CD4-positive, alpha-beta T cell treated with Interleukin-17A for 4 hours (primary cell): ENCODE results near the gene ADAMTS14.

Source experiments
- DNase-seq: peaks from one replicate; pipeline ENCODE4 v3.0.0-alpha.2; 2020; ENCODE audit warnings: mixed read lengths

ADAMTS14 gene

DNA sequence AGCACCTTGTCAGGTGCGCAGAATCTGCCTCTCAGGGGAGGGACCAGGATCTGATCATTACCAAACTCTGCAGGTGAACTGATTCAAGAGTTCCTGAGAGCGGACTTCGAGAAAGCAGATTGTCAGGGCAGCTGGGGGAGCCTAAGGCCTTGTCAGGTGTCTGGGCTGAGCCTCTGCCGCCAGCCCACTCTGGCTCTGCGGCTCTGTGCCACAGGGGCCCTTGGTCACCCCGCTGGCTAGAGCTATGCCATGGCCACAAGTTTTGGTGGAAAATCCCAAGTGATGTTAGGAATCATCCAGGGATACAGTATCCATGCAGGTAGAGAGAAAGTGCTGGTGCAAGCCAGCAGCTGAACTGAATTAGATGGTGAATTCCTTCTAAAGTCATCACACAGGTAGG is 4.2 kb downstream of the ADAMTS14 start:
- no peak for DNase-seq

DNA sequence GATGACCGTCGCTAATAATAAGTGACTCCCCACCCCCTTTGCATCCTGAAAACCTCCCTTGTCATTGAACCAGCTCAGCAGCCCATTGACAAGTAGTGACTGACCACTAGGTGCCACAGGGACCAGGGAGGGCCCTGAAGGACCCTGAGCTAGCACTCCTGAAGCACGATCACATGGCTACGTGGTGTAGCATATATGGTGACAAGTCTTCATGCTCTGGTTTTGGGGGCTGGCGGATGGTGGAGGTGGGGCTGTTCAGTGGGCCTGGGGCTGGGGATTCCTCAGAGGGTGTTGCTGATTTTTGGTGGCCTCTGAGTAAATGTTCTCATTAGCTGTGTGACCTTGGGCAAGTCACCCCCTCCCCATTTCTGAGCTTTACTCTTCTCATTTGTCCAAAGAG is 4.7 kb downstream of the ADAMTS14 start:
- no peak for DNase-seq

DNA sequence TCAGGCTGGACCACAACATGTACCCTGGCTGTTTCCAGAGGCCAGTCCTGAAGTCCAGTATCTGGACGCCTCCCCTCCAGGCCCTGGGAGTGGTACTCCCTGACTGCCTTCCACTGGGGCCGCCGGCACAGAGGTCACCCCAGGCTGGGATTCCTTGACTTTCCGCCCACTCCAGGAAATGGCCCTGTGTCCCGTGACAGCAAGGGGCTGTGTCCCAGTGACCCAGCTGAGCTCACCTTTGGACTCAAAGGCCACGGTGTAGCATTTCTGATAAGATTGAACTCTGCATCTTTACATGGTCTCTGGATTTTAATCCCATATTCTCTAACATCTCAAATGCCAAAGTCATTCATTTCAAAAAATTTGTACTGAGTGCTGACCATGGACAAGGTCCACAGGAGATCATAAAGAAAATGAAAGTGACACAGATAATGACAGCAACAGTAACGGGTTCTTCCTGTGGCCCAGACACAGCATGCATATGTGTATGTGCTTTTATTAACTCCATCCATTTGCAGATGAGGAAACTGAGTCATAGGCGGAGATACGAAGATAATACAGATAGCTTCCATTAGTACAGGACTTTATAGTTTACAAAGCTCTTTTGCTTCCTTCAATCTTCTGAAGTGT is 5.4 kb downstream of the ADAMTS14 start:
- no peak for DNase-seq

DNA sequence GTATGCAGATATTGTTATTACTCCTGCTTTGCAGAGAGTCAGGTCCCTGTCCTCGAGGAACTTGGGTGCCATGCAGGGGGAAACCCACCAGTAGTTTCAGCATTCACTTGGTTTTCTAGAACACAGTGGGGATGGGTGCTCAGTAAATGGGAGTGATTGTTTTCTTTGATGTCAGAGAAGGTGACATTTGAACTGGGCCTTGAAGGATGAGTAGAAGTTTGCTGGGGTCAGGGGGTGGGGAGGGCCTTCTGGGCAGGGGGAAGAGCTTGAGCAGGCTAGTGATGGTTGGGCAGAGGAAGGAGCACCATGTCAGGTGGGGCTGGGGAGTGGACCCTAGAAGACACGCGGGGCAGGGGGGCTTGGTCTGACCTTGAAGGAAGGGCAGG is 5.9 kb downstream of the ADAMTS14 start:
- DNase-seq = no peak

DNA sequence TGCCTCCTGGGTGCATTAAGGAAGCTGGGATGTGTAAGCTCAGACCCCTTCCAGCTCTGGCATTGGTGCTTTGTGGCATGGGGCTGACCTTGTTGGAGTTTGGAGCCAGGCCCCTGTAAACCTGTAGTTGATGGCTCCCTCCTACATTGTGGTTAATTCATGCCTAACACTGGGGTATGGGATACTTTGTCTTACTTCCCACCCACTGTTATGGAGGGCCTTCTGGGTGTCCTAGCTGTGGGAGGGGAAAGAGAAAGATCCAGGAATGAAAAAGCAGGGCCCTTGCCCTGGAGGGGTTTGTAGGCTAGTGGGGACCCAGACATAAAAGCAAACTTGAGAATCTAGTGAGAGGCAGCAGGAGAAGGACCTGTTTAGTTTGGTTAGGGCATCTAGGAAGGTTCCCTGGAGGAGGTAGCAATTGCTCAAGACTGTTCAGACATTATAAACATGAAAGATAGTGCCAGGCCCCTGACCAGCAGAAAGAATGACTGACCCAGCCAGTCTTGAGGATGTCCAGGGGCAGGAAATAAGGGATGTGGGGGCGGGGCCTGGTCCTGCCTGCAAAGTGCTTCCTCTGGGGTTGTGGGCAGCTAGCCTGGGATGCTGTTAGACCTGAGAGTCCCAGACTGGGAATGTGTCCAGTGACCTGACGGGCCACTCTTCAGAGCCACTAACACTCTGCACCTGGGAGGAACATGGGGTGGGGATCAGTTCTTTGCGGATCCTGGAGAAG is 6.6 kb downstream of the ADAMTS14 start:
- no peak for DNase-seq

DNA sequence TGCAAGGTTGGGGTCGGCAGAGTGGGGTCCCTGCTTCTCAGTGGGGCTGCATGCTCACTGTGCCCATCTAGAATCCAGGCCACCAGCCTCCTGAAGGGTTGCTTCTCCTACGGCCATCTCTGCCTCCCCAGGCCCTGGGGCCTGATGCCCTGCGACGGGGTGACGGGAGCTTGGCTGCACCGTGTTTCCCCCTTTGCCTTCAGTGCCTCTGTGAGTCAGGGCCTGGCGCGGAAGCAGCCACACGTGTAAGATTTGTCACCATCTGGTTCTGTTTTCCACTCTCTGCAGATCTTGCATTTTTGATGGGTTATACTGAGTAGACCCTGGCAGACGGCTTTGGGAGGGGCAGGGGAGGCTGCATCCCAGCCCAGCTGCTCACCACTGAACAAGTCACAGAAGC is 7.2 kb downstream of the ADAMTS14 start:
- no peak for DNase-seq

DNA sequence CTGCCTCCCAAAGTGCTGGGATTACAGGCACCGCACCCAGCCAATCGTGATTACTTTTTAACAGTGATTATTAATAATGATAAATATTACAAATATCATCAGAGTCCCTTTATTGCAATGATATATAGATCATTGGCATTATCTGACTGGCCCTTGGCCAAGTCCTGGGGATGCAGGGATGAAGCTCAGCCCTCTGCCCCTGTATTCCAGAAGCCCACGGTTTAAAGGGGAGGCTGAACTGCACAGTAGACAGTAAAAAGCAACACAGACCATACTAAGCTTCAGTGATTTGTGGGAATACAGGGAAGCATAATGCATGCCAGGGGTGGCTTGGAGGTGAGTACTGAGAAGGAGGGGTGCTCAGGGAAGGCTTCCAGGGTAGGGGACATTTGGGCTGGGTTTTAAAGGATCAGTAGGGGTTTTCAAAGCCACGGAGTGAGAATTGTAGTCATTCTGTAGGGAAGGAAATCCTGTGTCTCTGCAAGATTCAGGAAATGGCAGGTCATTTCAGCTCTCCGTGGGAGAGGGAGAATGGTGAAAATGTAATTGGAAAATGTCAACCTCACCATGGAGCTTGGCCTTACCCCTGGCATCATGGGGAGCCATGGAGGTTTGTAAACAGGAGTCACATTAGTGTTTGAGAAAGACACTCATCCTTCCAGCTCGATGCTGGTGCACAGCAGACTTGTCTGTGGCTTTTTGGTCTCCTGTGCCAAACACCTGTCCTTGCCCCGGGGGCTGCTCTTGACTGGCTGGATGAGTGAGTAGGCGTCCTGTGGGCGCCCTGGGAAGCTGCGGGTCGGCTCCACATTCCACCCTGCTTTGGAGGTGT is 8.8 kb downstream of the ADAMTS14 start:
- DNase-seq = no peak

DNA sequence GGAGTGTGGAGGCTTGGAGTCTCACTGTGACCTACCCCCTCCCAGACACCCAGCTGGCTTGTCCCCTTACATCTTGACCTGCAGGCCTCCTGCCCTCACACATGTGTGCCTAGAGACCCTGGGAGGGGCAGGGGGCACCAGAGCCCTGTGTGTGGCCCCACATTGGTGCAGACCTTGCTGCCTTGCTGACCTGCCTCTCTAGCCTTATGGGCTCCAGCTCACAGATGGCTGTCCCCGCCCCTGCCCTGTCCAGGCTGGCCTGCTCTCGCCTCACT is 9.4 kb downstream of the ADAMTS14 start:
- DNase-seq = no peak

DNA sequence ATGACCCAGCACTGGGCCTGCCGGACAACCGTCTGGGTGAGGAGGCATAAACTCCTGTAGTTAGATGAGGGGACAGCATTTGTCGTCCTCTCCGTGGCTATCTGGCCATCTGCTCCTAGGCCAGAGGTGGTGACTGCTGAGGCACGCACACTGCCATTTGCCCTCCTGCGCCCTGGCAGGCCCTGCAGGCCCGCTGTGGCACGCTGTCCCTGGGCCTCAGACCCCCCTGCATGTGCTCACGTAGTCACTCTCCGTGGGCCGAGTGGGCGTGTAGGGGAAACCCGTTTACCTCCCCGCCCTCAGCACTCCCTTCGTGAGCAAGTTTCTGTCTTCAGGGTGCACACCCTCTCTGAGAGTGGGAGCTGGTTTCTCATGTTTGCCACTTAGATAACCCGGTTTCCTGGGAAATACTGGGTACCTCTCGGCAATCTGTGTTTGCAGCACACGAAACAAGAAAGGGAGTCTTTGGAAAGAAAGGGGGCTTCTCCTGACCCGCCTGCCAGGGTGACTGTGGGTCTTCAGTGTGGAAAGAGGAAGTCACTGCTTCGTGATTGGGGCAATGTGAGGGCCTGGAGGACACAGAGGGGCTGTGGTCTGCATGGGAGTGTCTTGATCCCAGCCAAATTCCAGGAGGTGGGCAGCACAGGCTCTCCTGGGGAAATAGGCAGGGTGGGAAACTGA is 10.8 kb downstream of the ADAMTS14 start:
- no peak for DNase-seq

DNA sequence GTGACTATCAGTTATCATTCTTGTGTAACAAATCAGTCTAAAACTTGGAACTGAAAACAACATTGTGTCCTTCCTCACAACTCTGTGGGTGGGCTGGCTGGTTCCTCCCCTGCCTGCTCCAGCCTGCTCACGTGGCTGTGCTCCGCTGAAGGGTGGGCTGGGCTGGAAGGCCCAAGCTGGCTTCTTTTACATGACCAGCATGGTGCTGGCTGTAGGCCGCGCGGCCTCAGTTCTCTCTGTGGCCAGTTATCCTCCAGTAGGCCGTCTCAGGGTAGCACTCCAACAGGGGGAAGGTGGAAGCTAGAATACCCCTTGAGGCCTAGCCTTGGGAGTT is 11.3 kb downstream of the ADAMTS14 start:
- no peak for DNase-seq

DNA sequence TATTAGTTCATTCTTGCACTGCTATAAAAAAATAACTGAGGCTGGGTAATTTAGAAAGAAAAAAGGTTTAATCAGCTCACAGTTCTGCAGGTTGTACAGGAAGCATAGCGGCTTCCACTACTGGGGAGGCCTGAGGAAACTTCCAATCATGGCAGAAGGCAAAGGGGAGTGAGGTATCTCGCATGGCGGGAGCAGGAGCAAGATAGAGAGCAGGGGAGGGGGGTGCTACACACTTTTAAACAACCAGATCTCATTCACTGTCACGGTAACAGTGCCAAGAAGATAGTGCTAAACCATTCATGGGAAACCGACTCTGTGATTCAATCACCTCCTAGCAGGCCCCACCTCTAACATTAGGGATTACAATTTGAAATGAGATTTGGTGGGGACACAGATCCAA is 11.6 kb downstream of the ADAMTS14 start:
- no peak for DNase-seq

DNA sequence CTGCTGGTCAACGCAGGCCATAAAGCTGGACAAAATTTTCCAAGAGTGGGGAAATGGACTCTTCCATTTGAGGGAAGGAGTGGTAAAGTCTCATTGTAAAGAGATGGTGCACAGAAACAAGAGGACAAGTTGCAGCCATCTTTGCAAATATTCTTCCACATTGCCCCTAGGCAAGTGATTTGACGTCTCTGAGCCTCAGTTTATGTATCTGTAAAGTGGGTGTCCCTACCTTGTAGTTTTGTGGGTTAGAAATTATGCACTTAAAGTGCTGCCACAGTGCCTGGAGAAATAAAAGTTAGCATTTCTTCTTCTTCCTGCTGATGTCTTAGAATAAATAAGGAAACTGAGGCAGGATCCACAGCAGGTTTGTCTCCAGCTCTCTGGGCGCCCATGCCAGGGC is 12.1 kb downstream of the ADAMTS14 start:
- DNase-seq = no peak

DNA sequence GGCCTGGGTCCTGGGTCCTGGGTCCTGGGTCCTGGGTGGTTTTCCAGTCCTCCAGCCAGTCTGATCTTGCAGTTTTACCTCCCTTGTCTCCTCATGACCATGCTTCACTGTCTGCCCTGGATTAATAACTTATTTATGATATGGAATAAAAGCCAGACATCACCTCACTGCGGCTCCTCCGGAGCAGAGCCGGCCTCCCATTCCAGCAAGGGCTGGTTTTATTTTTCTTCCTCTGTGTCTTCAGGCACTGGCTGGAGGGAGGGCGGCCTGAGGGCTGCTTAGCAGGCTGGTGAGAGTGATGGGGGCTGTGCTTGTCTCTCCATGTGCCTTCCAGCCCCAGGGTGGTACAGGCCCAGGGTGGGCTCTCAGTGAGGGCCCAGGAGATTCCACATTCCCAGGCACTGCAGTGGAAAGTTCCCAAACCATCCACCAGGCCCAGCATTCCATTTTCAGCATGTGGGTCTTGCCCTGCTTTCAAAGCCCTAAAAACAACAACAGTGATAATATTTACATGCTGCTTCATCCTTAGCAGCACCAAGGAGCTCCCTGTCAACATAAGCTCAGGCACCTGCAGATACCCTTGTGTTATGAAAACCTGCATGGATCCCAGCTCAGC is 12.6 kb downstream of the ADAMTS14 start:
- no peak for DNase-seq

DNA sequence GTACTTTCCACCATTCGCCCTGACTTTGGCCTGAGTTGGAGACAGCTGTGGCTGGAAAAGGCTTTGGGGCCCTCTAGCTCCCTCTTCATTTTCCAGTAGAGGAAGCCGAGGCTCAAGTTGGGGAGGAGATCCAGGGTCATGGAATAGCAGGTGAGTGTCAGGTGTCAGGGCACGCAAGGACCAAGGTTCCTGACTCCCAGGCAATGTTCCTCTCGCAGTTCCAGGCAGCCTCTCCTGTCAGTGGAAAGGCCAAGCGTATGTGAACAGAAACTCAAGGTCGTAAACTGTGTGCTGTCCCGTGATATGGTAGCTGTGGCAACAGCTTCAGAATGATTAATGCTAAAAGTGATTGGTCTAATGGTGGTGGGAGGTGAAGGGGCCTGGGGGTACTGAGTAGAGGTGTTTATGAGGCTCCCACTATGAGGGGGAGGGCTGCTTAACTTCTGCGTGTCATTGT is 13.2 kb downstream of the ADAMTS14 start:
- DNase-seq = no peak

DNA sequence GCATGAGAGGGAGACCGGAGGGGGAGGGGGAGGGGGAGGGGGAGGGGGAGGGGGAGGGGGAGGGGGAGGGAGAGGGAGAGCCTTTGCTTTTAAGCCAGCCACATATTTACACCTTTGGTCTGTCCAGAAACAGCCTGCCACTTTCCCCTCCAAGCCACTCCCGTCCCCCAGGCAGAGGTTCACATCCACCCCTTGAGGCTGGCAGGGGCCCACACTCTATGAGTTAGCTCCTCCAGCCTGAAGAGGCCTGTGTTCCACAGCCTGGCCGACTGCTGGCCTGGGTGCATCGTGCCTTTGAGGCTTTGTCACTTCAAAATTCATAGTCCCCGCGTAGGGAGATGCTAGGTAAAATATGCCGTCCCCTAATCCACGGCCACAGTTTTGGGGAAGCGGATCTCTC is 16.5 kb downstream of the ADAMTS14 start:
- DNase-seq = no peak

DNA sequence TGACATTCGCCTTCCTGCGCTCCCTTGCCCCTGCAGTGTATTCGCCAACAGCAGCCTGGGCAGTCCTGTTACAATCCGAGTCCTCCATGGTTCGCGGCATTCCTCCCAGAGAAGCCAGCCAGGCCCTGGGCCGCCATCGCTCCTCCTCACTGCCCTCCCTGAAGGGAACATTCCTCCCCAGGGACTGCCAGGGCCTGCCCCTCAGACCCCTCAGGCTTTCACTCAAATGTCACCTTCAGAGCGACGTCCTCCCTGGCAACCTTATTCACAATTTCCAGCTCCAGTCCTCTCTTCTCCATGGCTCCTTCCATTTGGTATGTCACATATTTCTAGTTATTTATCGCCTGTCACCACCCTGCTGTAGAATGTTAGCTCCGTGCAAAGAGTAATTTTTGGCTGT is 17.4 kb downstream of the ADAMTS14 start:
- no peak for DNase-seq

DNA sequence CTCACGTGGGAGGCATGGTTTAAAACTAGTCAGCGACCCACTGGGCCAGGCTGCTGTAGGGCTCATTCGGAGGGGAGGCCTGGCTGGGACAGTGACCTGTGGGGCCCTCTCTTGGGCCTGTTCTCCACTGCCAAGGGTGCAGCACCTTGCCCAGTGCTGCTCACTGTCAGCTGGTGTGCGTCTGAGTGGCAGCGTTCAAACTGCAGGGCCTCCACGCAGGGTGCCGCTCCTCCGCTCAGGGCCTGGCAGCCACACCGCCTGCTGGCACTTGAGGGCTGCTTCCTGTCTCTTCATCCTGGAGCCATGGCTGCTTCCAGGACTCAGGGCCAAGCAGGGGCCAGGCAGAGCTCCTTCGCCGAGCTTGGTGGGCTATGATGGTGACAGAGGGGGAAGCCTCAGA is 18.3 kb downstream of the ADAMTS14 start:
- DNase-seq = no peak

DNA sequence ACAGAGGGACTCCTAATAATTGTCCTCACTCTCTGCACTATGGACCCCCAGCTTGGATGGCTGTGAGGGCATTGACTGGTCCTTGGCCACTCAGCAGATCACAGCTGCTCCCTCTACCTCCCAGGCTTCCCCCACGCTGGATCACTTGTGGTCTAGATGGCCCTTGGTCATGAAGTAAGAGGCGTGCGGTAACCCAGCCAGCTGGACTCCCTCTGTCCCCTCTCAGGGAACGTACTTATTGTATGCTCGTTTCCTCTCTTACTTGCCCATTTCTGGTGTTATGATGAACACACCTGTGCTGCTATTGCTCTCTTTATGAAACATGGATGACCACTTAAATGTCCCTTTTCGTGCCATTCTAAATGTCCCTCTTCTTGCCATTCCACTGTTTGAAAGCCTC is 19.3 kb downstream of the ADAMTS14 start:
- DNase-seq = no peak

DNA sequence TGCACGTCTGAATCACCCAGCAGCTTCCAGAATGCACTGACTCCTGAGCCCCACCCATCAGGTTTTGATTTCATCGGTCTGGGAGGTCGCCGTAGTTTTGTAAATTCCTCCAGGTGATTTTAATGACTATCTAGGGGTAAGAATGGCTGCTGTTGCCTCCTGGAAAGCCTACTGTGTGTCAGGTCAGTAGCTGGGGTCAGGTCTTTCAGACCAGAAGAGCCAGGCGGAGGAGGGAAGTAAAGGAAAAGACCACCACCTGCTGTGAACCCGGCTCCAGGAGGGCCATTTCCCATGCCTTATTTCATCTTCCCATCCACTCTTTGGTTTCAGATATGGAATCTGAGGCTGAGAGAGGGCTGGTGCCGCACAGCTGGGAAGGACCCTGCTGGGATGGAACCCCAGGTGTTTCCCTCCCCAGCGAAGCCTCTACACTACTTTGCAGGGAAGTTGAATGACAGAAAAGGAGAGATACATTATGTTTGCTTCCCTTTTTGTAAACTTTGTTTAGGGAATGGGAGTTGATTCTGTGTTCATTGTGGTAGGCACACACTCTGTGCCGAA is 19.8 kb downstream of the ADAMTS14 start:
- no peak for DNase-seq

DNA sequence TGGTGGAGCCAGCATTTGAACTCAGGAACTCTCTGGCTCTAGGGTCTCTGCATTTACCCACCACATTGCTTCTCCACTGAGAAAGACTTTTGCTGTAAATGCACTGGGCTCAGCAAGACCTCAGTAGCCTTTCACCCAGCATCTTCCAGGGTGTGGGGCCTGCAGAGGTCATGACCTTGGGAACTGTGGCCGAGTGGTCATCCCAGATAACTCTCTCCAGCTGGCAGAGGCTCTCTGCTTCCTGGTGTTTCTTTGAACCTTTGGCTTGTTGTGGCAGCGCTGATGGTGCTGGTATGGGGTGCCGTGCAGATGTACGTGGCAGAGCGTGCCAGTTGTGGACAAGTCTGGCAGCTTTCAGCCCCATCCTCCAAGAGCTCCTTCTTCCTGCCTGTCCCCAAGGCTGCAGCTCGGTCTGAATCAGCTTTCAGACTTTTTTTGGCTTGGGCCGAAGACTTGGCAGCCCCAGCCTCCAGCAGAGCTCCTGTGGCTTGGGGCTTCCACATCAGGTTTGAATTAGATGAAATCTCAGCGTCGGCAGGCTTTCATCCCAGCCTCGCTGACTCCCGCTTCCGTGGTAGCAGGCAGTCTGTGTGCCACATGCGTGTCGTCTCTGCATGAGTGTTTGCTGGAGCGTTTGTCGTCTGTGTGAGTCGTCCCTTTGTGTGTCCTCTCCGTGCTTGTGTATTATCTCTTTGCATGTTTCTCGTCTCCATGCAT is 21.5 kb downstream of the ADAMTS14 start:
- no peak for DNase-seq

DNA sequence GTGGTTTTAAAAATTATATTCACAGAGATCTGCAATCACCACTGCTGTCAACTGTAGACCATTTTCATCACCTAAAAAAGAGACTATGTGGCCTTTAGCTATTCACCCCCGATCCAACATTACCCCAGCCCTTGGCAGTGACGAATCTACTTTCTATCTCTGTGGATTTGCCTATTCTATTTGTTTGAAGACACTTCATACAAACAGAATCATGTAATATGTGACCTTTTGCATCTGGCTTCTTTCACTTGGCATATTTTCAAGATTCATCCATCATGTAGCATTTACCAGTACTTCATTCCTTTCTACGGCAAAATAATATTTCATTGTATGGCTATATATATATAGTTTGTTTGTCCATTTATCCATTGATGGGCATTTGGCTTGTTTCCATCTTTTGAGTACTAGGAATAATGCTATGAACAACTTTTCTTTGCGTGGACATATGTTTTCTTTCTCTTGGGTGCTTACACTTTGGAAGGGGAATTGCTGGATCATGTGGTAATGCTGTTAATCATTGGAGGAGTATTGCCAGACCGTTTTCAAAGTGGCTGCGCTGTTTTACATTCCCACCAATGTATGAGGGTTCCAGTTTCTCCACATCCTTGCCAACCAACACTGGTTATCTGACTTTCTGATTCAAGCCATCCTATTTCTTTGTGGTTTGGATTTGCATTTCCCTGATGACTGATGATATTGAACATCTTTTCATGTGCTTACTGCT is 22.3 kb downstream of the ADAMTS14 start:
- no peak for DNase-seq
